HFFc6 (cell line): Measurements from ENCODE around the gene HOXD4. TPM values are rescaled to one million over a fixed set of nuclear protein-coding genes. Genes with fewer than 3 reads are reported as not detected.

Source experiments
- DNase-seq: peaks from one replicate; pipeline ENCODE4 v3.0.0-alpha.2; 2018
- H3K27ac Mint-ChIP-seq: 2 replicates; pipeline ENCODE4 v1.8.0; 2020; ENCODE audit warnings: mild to moderate bottlenecking, mixed read lengths
- H3K27me3 Mint-ChIP-seq: 2 replicates; pipeline ENCODE4 v1.8.0; 2021; ENCODE audit warnings: mild to moderate bottlenecking, moderate library complexity, mixed read lengths; ENCODE audit not compliant: insufficient read depth
- H3K36me3 Mint-ChIP-seq: 2 replicates; pipeline ENCODE4 v1.8.0; 2021; ENCODE audit warnings: low read depth, mixed read lengths
- H3K4me1 Mint-ChIP-seq: 2 replicates; pipeline ENCODE4 v1.8.0; 2020; ENCODE audit warnings: low read depth, mixed read lengths
- H3K4me3 Mint-ChIP-seq: 2 replicates; pipeline ENCODE4 v1.8.0; 2020; ENCODE audit warnings: mild to moderate bottlenecking, moderate library complexity, mixed read lengths
- H3K9me3 Mint-ChIP-seq: 2 replicates; pipeline ENCODE4 v1.8.0; 2020; ENCODE audit warnings: mild to moderate bottlenecking, mixed read lengths
- CTCF ChIP-seq: fragments of 200-600 bp; sonication (generic); IDR thresholded peaks from 2 replicates; pipeline ENCODE4 v1.5.0; 2021; ENCODE audit warnings: antibody characterized with exemption, mild to moderate bottlenecking
- long read RNA-seq: library from polyadenylated mRNA; unstranded; transcript quantifications from one replicate; pipeline ENCODE4 v2.0.0, GENCODE V29; 2019
- total RNA-seq, 6 experiments: library from RNA; stranded (reverse); fragmentation: NEBNext Ultra II Directional; extraction: Animal tissue kit (Norgen Biotek cat#: 25700); gene quantifications; 2 replicates in 1 of 6; 3 replicates in 5 of 6; pipeline ENCODE4 v1.2.3, GENCODE V29; 2021

HOXD4 gene
- under 1 TPM in 4 of 6 experiments, not detected in 2; 0.40 to 0.69 (median 0.57) TPM for total RNA-seq
- long read RNA-seq = 0 reads

DNA sequence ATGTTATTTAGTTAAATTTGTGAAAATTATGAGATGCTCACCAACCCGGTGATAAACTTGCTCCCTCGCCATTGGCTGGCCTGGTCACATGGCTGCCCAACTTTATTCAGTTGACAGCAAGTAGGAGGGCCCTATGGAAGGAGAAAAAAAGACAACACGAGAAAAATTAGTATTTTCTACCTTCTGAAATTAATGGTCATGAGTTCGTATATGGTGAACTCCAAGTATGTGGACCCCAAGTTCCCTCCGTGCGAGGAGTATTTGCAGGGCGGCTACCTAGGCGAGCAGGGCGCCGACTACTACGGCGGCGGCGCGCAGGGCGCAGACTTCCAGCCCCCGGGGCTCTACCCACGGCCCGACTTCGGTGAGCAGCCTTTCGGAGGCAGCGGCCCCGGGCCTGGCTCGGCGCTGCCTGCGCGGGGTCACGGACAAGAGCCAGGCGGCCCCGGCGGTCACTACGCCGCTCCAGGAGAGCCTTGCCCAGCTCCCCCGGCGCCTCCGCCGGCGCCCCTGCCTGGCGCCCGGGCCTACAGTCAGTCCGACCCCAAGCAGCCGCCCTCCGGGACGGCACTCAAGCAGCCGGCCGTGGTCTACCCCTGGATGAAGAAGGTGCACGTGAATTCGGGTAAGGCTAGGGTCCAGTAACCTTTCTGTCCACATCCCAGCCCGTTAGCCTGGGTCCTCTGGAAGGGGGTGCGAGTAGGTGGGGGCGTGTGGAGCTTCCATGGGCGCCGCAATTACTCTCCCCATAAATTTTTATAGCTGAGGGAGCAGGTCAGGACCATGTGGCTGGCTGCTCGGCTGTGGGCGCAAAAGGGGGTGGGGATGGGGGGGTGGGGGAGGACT lies at the start of gene HOXD4:
TSS of gene HOXD4 (plus strand) at position 109 of the 846 bp plus-strand sequence. CDS start at position 193, 84 bp downstream.
- Mint-ChIP-seq H3K4me3 (peak within 1 kb of the TSS; percentile 27; the same call in 1 of the 2 replicates), H3K27ac (no peak within 1 kb of the TSS), H3K36me3 (no peaks in the 10 kb centered on the region; the same call in 1 of the 2 replicates), H3K9me3 (no peaks in the 10 kb centered on the region), H3K4me1 (peaks cover 17% of the 10 kb centered on the region; the same call in 1 of the 2 replicates), H3K27me3 (peaks cover 68% of the 10 kb centered on the region)
- TF ChIP-seq CTCF = no peak
- no peak for DNase-seq

DNA sequence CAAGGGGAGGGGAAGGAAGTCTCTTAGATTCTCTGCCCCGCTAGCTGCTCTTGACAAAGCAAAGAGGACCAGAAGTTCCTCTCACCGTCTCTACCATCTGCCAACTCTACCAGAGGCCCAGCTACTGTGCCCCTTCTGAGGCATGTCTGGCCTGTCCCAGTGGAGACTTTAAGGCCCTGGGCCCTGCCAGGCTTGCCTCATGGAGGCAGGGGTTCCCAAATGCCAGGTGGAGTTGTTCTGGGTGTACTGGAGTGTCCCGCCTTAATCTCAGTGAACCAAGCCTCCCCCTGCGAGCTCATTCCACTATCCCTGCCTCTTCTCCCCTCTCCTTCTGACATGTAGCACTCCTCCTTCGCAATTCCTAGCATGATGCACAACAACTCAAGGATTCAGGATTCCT lies 49.5 kb upstream of the HOXD4 start:
- Mint-ChIP-seq H3K27me3 (peaks cover 14% of the 10 kb centered on the region), H3K4me1 (peaks cover 40% of the 10 kb centered on the region), H3K9me3 (no peaks in the 10 kb centered on the region), H3K27ac (no peak overlapping the region), H3K4me3 (no peak overlapping the region), H3K36me3 (no peaks in the 10 kb centered on the region)
- DNase-seq = no peak
- TF ChIP-seq CTCF = no peak

- Mint-ChIP-seq H3K9me3 (no peaks in the 10 kb centered on the region), H3K27ac (no peak overlapping the region), H3K4me3 (no peak overlapping the region), H3K27me3 (peaks cover 17% of the 10 kb centered on the region), H3K4me1 (peaks cover 39% of the 10 kb centered on the region), H3K36me3 (no peaks in the 10 kb centered on the region)
- DNase-seq = no peak
- no peak for TF ChIP-seq CTCF
Observed at GRCh38 chr2:176102309-176102866, 49.0 kb upstream of the HOXD4 start.

DNA sequence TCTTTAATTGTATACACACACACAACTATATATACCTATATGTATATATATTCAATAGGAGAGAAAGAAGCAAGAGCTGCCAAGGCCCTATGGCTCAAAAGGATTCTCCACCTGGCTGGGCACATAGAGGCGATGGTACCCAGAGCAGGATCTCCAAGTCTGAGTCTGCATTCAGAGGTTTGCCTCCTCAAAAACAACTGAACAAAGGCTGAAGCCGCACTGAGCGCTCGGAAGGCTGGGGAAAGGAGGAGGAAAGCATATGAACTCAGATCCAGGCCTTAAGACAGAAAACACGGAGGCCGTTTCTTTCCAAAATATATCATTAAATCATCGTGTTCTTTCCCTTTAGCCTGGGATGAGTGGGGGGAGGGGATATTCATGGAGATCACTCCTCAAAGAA lies 48.2 kb upstream of the HOXD4 start:
- Mint-ChIP-seq H3K36me3 (no peaks in the 10 kb centered on the region), H3K9me3 (no peaks in the 10 kb centered on the region), H3K4me3 (peak overlapping the region; percentile 83), H3K27me3 (peaks cover 15% of the 10 kb centered on the region), H3K4me1 (peaks cover 33% of the 10 kb centered on the region), H3K27ac (peak overlapping the region; percentile 55; the same call in 1 of the 2 replicates)
- DNase-seq = no peak
- no peak for TF ChIP-seq CTCF

DNA sequence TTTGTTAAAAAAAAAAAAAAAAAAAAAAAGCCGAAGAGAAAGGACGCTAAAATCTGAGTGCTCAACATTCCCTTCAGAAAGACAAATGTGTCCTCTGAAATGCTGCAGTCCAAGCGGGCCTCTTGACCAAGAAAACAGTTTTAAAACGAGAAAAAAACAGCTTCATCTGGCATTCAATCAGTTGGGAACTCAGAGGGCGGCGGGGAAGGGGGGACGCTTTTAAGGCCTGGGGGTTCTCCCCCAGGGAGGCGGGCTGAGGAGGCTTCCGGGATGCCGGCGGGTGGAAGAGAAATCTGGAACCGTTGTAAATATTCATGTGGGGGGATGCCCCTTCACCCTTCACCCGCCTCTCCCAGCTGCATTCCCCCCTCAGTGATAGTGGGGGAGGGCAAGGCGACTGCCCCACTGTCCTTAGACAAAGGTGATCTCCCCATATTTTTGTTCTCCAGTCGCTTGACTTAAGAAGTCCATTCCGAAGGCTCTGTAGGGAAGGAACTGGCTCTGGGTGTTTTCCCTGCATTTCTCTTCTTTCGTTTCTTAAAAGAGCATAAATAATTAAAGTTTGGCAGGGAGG lies 47.5 kb upstream of the HOXD4 start:
- H3K4me3 Mint-ChIP-seq = peak overlapping the region; percentile 83
- H3K9me3 Mint-ChIP-seq = no peaks in the 10 kb centered on the region
- no peak for TF ChIP-seq CTCF
- H3K36me3 Mint-ChIP-seq = no peaks in the 10 kb centered on the region; the same call in 1 of the 2 replicates
- H3K4me1 Mint-ChIP-seq = peaks cover 32% of the 10 kb centered on the region
- no peak for DNase-seq
- H3K27me3 Mint-ChIP-seq = peaks cover 14% of the 10 kb centered on the region
- peak overlapping the region; percentile 77 for H3K27ac Mint-ChIP-seq
